ENCODE data around the gene ADCYAP1R1. TPM values are rescaled to one million over a fixed set of nuclear protein-coding genes. Genes with fewer than 3 reads are reported as not detected.

ADCYAP1R1 gene
- total RNA-seq, 1 experiment from 2014 or later = not detected

DNA sequence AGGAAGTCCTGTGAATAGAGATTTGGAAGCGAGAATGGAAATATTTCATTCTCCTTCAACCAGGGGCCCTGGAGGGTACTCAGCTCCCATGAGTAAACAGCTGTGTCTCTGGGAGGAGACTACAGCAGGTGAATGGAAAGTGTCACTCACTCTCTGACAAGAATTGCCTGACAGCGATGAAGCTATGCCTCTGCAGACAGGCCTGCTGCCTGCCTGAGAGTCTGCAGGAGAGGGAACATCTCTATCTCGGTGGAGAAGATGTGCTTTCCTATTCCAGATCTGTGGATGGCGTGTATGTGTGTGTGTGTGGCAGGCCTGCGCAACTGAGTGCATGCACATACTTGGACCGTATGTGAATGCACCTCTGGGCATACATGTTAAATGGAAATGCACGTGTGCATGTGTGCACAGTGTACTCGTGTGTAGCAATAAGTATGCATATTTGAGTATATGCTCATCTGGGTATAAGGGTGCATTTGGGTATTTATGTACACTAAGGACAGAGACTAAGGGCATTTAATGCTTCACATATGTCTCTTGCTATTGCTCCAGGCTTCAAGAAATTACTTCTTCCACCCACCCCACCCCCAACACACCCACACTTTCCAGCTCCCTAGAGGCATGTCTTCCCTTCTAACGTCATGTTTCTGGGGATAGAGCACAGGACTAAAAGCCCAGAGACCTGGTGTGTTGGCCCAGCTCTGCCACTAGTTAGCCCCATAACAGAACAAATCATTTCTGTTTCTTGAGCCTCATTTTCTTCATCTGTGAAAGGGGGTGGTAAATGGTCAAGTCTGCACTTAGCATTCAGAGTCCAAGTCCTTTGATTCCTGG lies 4.6 kb upstream of the ADCYAP1R1 start:
- intact Hi-C loops (cut with micrococcal nuclease; ENCODE audit: unreplicated experiment) = no loop called here
- H3K27me3 ChIP-seq (ENCODE audit: insufficient read depth, low read depth) = peaks cover 94% of the 10 kb centered on the region
- H3K9me2 ChIP-seq (ENCODE audit: insufficient read depth) = no peaks in the 10 kb centered on the region
- no peak overlapping the region for H3K4me3 ChIP-seq
- no peaks in the 10 kb centered on the region for H3F3A ChIP-seq (ENCODE audit: insufficient read depth, low read depth)
- H3K4me2 ChIP-seq = no peak overlapping the region
- no peaks in the 10 kb centered on the region for H3K9me3 ChIP-seq (ENCODE audit: insufficient read depth, low read depth)
- POLR2A ChIA-PET (ENCODE audit: unreplicated experiment) = no interaction called here
- CTCF ChIA-PET = no interaction called here
- DNase-seq = no peak
- no peak overlapping the region for H3K27ac ChIP-seq
- H3K36me3 ChIP-seq (ENCODE audit: low read depth) = no peaks in the 10 kb centered on the region
- H3K4me1 ChIP-seq (replicated peaks; ENCODE audit: insufficient read depth) = no peaks in the 10 kb centered on the region
- no peaks in the 10 kb centered on the region for H3K79me2 ChIP-seq (ENCODE audit: low read depth)
- H4K20me1 ChIP-seq (ENCODE audit: insufficient read depth) = no peaks in the 10 kb centered on the region
- no TSS peak for BruUV-seq (replicated peaks)
- H2AFZ ChIP-seq = no peak overlapping the region
- TF ChIP-seq, protein P1, sequence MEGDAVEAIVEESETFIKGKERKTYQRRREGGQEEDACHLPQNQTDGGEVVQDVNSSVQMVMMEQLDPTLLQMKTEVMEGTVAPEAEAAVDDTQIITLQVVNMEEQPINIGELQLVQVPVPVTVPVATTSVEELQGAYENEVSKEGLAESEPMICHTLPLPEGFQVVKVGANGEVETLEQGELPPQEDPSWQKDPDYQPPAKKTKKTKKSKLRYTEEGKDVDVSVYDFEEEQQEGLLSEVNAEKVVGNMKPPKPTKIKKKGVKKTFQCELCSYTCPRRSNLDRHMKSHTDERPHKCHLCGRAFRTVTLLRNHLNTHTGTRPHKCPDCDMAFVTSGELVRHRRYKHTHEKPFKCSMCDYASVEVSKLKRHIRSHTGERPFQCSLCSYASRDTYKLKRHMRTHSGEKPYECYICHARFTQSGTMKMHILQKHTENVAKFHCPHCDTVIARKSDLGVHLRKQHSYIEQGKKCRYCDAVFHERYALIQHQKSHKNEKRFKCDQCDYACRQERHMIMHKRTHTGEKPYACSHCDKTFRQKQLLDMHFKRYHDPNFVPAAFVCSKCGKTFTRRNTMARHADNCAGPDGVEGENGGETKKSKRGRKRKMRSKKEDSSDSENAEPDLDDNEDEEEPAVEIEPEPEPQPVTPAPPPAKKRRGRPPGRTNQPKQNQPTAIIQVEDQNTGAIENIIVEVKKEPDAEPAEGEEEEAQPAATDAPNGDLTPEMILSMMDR (conservative IDR thresholded peaks at IDR 0.05) = no peak

DNA sequence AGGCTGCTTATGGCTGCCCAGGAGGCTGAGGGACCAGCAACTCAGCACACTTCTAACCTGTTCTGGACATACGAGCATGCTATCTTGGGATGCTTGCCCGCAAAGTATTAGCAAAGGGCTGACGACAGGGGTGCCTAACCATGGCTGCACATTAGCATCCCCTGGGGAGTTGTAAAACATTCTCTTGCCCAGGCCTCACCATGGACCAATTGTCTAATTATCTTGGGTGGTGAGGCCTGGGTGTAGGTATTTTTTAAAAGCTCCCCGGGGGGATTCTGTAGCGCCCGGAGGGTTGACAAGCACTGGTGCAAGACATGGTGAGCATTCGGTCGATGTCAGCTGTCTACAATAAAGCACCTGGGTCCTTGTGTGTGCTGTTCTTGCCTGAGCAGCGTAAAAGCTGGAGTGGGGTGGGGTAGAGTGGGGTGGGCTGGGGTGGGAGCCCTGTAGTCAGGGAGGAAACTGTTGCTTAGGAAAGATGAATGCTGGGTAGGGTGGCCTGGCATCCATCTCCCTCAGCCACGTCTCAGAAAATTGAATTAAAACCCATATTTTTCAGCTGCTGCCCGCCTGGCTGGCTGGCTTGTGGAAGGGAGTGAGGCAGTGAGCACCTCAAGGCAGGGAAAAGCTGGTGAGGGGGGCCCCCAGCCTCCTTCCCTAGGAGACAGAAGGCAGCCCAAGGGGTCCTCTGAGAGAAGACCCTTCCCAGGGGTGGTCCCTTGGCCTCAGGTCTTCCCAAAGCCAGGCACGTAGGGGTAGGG lies 2.9 kb upstream of the ADCYAP1R1 start:
- no peak overlapping the region for H3K4me3 ChIP-seq
- H3K4me1 ChIP-seq (replicated peaks; ENCODE audit: insufficient read depth) = no peaks in the 10 kb centered on the region
- H2AFZ ChIP-seq = no peak overlapping the region
- intact Hi-C loops (cut with micrococcal nuclease; ENCODE audit: unreplicated experiment) = no loop called here
- no peaks in the 10 kb centered on the region for H3F3A ChIP-seq (ENCODE audit: insufficient read depth, low read depth)
- H3K27me3 ChIP-seq (ENCODE audit: insufficient read depth, low read depth) = peaks cover 84% of the 10 kb centered on the region
- no peaks in the 10 kb centered on the region for H4K20me1 ChIP-seq (ENCODE audit: insufficient read depth)
- no peaks in the 10 kb centered on the region for H3K79me2 ChIP-seq (ENCODE audit: low read depth)
- no TSS peak for BruUV-seq (replicated peaks)
- no peak for TF ChIP-seq EZH2 (IDR thresholded peaks at IDR 0.05; ENCODE audit: low read depth)
- TF ChIP-seq, protein P1 (conservative IDR thresholded peaks at IDR 0.05) = no peak
- ChIA-PET POLR2A (ENCODE audit: unreplicated experiment) (no interaction called here), CTCF (no interaction called here)
- H3K4me2 ChIP-seq = no peak overlapping the region
- H3K36me3 ChIP-seq (ENCODE audit: low read depth) = no peaks in the 10 kb centered on the region
- H3K9me2 ChIP-seq (ENCODE audit: insufficient read depth) = no peaks in the 10 kb centered on the region
- no peaks in the 10 kb centered on the region for H3K9me3 ChIP-seq (ENCODE audit: insufficient read depth, low read depth)
- no peak for DNase-seq
- H3K27ac ChIP-seq = no peak overlapping the region

GRCh38 chr7:31052487-31052840 lies 356 bp downstream of the ADCYAP1R1 start:
- H2AFZ ChIP-seq = no peak overlapping the region
- no peak overlapping the region for H3K4me3 ChIP-seq
- no TSS peak for BruUV-seq (replicated peaks)
- no peaks in the 10 kb centered on the region for H3K9me2 ChIP-seq (ENCODE audit: insufficient read depth)
- no peak for DNase-seq
- H3K27ac ChIP-seq = no peak overlapping the region
- intact Hi-C loops (cut with micrococcal nuclease; ENCODE audit: unreplicated experiment) = no loop called here
- CTCF ChIA-PET = no interaction called here
- H3K9me3 ChIP-seq (ENCODE audit: insufficient read depth, low read depth) = no peaks in the 10 kb centered on the region
- TF ChIP-seq, protein P1 (conservative IDR thresholded peaks at IDR 0.05) = no peak
- TF ChIP-seq EZH2 (IDR thresholded peaks at IDR 0.05; ENCODE audit: low read depth) = no peak
- H3K36me3 ChIP-seq (ENCODE audit: low read depth) = no peaks in the 10 kb centered on the region
- H3K4me1 ChIP-seq (replicated peaks; ENCODE audit: insufficient read depth) = no peaks in the 10 kb centered on the region
- H4K20me1 ChIP-seq (ENCODE audit: insufficient read depth) = no peaks in the 10 kb centered on the region
- H3F3A ChIP-seq (ENCODE audit: insufficient read depth, low read depth) = no peaks in the 10 kb centered on the region
- POLR2A ChIA-PET (ENCODE audit: unreplicated experiment) = no interaction called here
- no peaks in the 10 kb centered on the region for H3K79me2 ChIP-seq (ENCODE audit: low read depth)
- H3K27me3 ChIP-seq (ENCODE audit: insufficient read depth, low read depth) = peaks cover 80% of the 10 kb centered on the region
- H3K4me2 ChIP-seq = no peak overlapping the region

Measured in PC-9 (cell line).